ENCODE measurements around the gene NME3. TPM values are rescaled to one million over a fixed set of nuclear protein-coding genes. Genes with fewer than 3 reads are reported as not detected.

The NME3 gene
- total and polyA plus RNA-seq, 2 donors (not counting 3 experiments of a cell fraction or from before 2014, with no cell fraction given), result 38.2 to 74.4 TPM

DNA sequence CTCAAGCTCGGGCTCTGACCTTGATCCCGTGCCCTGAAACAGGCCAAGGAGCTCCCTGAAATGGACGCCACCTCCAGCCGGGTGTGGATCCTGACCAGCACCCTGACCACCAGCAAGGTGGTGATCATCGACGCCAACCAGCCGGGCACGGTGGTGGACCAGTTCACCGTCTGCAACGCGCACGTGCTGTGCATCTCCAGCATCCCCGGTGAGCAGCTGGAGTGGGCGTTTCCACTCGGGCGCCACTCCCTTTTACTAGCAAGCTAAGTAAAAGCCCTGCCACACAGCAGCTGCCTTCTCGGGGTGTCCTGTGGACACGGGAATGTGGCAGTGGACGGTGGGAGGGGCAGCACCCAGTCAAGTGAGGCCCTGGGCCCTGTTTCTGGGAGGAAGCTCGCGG is 6.4 kb downstream of the NME3 start:
- H3K9me3 ChIP-seq (replicated peaks; ENCODE audit: control insufficient read depth, insufficient read depth, low read length), result no peaks in the 10 kb centered on the region
- H3K4me2 ChIP-seq (ENCODE audit: insufficient read depth, low read length), result no peak overlapping the region
- no peak for FAIRE-seq
- no peaks in the 10 kb centered on the region for H3K9me1 ChIP-seq (replicated peaks; ENCODE audit: control insufficient read depth, extremely low read depth, insufficient read depth, low read length)
- DNase-seq (ENCODE audit: low read depth, low spot score), result no peak
- dilution Hi-C loops (cut with MboI; ENCODE audit: extremely low pct_ligation_motif_present, low sequenced_read_pairs) (no loop called here), intact Hi-C loops (cut with micrococcal nuclease) (no loop called here)
- H3K27ac ChIP-seq (ENCODE audit: insufficient read depth, low read depth, low read length), result no peak overlapping the region
- TF ChIP-seq GATA2 (IDR thresholded peaks at IDR 0.05; ENCODE audit: insufficient read depth, insufficient read length, low read depth, low read length), result no peak
- TF ChIP-seq, protein P1, sequence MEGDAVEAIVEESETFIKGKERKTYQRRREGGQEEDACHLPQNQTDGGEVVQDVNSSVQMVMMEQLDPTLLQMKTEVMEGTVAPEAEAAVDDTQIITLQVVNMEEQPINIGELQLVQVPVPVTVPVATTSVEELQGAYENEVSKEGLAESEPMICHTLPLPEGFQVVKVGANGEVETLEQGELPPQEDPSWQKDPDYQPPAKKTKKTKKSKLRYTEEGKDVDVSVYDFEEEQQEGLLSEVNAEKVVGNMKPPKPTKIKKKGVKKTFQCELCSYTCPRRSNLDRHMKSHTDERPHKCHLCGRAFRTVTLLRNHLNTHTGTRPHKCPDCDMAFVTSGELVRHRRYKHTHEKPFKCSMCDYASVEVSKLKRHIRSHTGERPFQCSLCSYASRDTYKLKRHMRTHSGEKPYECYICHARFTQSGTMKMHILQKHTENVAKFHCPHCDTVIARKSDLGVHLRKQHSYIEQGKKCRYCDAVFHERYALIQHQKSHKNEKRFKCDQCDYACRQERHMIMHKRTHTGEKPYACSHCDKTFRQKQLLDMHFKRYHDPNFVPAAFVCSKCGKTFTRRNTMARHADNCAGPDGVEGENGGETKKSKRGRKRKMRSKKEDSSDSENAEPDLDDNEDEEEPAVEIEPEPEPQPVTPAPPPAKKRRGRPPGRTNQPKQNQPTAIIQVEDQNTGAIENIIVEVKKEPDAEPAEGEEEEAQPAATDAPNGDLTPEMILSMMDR (IDR thresholded peaks at IDR 0.05; ENCODE audit: extremely low read depth in 1 of 2, insufficient read depth in 1 of 2, low read depth in 1 of 2, low read length in 2 of 2), result no peak
- TF ChIP-seq POLR2A (IDR thresholded peaks at IDR 0.05; ENCODE audit: low read depth, low read length), result no peak
- TF ChIP-seq POLR2AphosphoS5 (IDR thresholded peaks at IDR 0.05; ENCODE audit: insufficient read depth, low read depth, low read length), result no peak
- H3K79me2 ChIP-seq (ENCODE audit: control insufficient read depth, insufficient read depth, low read length), result no peaks in the 10 kb centered on the region
- ChIA-PET CTCF (interaction anchor here (0.6 to 1.6 kb wide), 4 partner anchors 18 to 402 kb away, joined by 3 to 4 read pairs (median 4); partner anchors contain the start of genes NUBP2 and SPSB3), POLR2A (no interaction called here)
- BruUV-seq (replicated peaks), result no TSS peak
- H3K36me3 ChIP-seq (ENCODE audit: control insufficient read depth in 2 of 2, extremely low read depth in 1 of 2, insufficient read depth in 2 of 2, low read length in 2 of 2), result peaks cover 5 to 59% of the 10 kb centered on the region in 2 experiments
- H3K9ac ChIP-seq (replicated peaks; ENCODE audit: extremely low read depth, insufficient read depth, low read length), result no peak overlapping the region
- no peaks in the 10 kb centered on the region for H4K20me1 ChIP-seq (replicated peaks; ENCODE audit: control insufficient read depth, extremely low read depth, insufficient read depth, low read length)
- no peaks in the 10 kb centered on the region for H3K27me3 ChIP-seq (ENCODE audit: control insufficient read depth in 2 of 2, insufficient read depth in 2 of 2, low read length in 2 of 2)
- no peak overlapping the region for H2AFZ ChIP-seq (ENCODE audit: low read depth, low read length)
- H3K4me3 ChIP-seq (replicated peaks in 1 of 3; ENCODE audit: insufficient read depth in 1 of 3, low read depth in 1 of 3, low read length in 3 of 3), result no peak overlapping the region
- no peaks in the 10 kb centered on the region for H3K4me1 ChIP-seq (ENCODE audit: control insufficient read depth, extremely low read depth, insufficient read depth, low read length)

Data from endothelial cell of umbilical vein (primary cell).